Measurements from ENCODE around the gene NECAB2.
"Not testable (repeated sequence)": the region's sequence is repeated elsewhere in the genome, so short reads cannot be mapped to it uniquely, and the experiment has no call there.

GRCh38 chr16:83941546-83941945, 26.5 kb upstream of the NECAB2 start:
- not testable (repeated sequence) for TF ChIP-seq POLR2A (IDR thresholded peaks at IDR 0.05; ENCODE audit: low read length); GATA1 (IDR thresholded peaks at IDR 0.05; ENCODE audit: low read depth, low read length)

All from erythroblast (primary cell).